ENCODE measurements around the gene PCSK7.

- TF ChIP-seq CTCF (IDR thresholded peaks at IDR 0.05; ENCODE audit: control extremely low read depth in 1 of 3, insufficient read depth in 1 of 3, low read depth in 1 of 3, low read length in 3 of 3), result no peak
- TF ChIP-seq POLR2A (IDR thresholded peaks at IDR 0.05; ENCODE audit: control extremely low read depth in 1 of 2, low read depth in 2 of 2, low read length in 2 of 2), result no peak
- no peak for TF ChIP-seq CREB1 (IDR thresholded peaks at IDR 0.05)
- no peak for TF ChIP-seq MAX (IDR thresholded peaks at IDR 0.05)
- no peak for TF ChIP-seq JUND (IDR thresholded peaks at IDR 0.05; ENCODE audit: low read length)
- no peak for TF ChIP-seq EZH2 (IDR thresholded peaks at IDR 0.05; ENCODE audit: low read depth, low read length, severe bottlenecking)
- no peak for TF ChIP-seq ZNF274 (IDR thresholded peaks at IDR 0.05; ENCODE audit: borderline replicate concordance, extremely low read depth, low read length)
- TF ChIP-seq TAF1 (IDR thresholded peaks at IDR 0.05; ENCODE audit: low read depth, low read length), result no peak
- TF ChIP-seq SP4 (IDR thresholded peaks at IDR 0.05; ENCODE audit: low read length), result no peak
- no peak for TF ChIP-seq JUN (IDR thresholded peaks at IDR 0.05; ENCODE audit: low read depth, low read length)
- TF ChIP-seq RBBP5 (IDR thresholded peaks at IDR 0.05; ENCODE audit: borderline replicate concordance, low read depth, low read length), result no peak
- no peak for TF ChIP-seq CBX5 (IDR thresholded peaks at IDR 0.05; ENCODE audit: low read depth, low read length)
- no peak for TF ChIP-seq SP1 (IDR thresholded peaks at IDR 0.05; ENCODE audit: low read depth, low read length)
Measured at GRCh38 chr11:117191680-117192400, 40.0 kb downstream of the PCSK7 start.

Measured in H1 (cell line).